H9 (cell line): ENCODE measurements around the gene C1orf116. TPM values are rescaled to one million over a fixed set of nuclear protein-coding genes. Genes with fewer than 3 reads are reported as not detected.

Source experiments
- DNase-seq: peaks from one replicate; pipeline ENCODE4 v3.0.0-alpha.2; 2017
- H2AFZ ChIP-seq: one replicate; pipeline ENCODE4 v1.6.1; 2013; ENCODE audit warnings: mild to moderate bottlenecking, low read length, control low read depth, moderate library complexity
- H2AK5ac ChIP-seq: 2 replicates; pipeline ENCODE4 v1.6.1; 2013; ENCODE audit warnings: low read length, control low read depth, mixed read lengths; ENCODE audit not compliant: insufficient read length
- H2BK120ac ChIP-seq: one replicate; pipeline ENCODE4 v1.6.1; 2013; ENCODE audit warnings: low read depth, mild to moderate bottlenecking, low read length, control low read depth, inconsistent platforms; ENCODE audit not compliant: poor library complexity, severe bottlenecking
- H2BK12ac ChIP-seq: 2 replicates; pipeline ENCODE4 v1.6.1; 2013; ENCODE audit warnings: low read length, control low read depth, mixed read lengths, low read depth; ENCODE audit not compliant: insufficient read length
- H2BK15ac ChIP-seq: 2 replicates; pipeline ENCODE4 v1.6.1; 2013; ENCODE audit warnings: low read depth, low read length, control low read depth
- H2BK20ac ChIP-seq: one replicate; pipeline ENCODE4 v1.6.1; 2013; ENCODE audit warnings: low read depth, mild to moderate bottlenecking, low read length, control low read depth, inconsistent platforms; ENCODE audit not compliant: poor library complexity, severe bottlenecking
- H2BK5ac ChIP-seq: 2 replicates; pipeline ENCODE4 v1.6.1; 2013; ENCODE audit warnings: low read length, control low read depth, mixed read lengths; ENCODE audit not compliant: insufficient read length
- H3K14ac ChIP-seq: 2 replicates; pipeline ENCODE4 v1.6.1; 2013; ENCODE audit warnings: low read length, control low read depth; ENCODE audit not compliant: insufficient read depth
- H3K18ac ChIP-seq: 2 replicates; pipeline ENCODE4 v1.6.1; 2013; ENCODE audit warnings: low read depth, mild to moderate bottlenecking, mixed read lengths, low read length, control low read depth; ENCODE audit not compliant: insufficient read length
- H3K23ac ChIP-seq: 2 replicates; pipeline ENCODE4 v1.6.1; 2013; ENCODE audit warnings: low read length, control low read depth, mixed read lengths, low read depth; ENCODE audit not compliant: insufficient read length
- H3K23me2 ChIP-seq: 2 replicates; pipeline ENCODE4 v1.6.1; 2013; ENCODE audit warnings: low read depth, mild to moderate bottlenecking, mixed read lengths, low read length, control low read depth; ENCODE audit not compliant: insufficient read length, poor library complexity, severe bottlenecking
- H3K27ac ChIP-seq: 2 replicates; pipeline ENCODE4 v1.5.1; 2013; ENCODE audit warnings: low read length, control low read depth, mixed read lengths, low read depth; ENCODE audit not compliant: insufficient read length
- H3K27me3 ChIP-seq: 2 replicates; pipeline ENCODE4 v1.6.1; 2013; ENCODE audit warnings: low read length, control low read depth, inconsistent platforms; ENCODE audit not compliant: insufficient read depth
- H3K4ac ChIP-seq: 2 replicates; pipeline ENCODE4 v1.6.1; 2013; ENCODE audit warnings: low read depth, mild to moderate bottlenecking, control low read depth, inconsistent platforms, low read length, moderate library complexity
- H3K4me1 ChIP-seq: 2 replicates; pipeline ENCODE4 v1.6.1; 2013; ENCODE audit warnings: low read length, control low read depth, inconsistent platforms; ENCODE audit not compliant: insufficient read depth
- H3K4me2 ChIP-seq: 2 replicates; pipeline ENCODE4 v1.6.1; 2013; ENCODE audit warnings: low read length, control low read depth, mixed read lengths; ENCODE audit not compliant: insufficient read length, insufficient read depth
- H3K56ac ChIP-seq: 2 replicates; pipeline ENCODE4 v1.6.1; 2013; ENCODE audit warnings: low read depth, mild to moderate bottlenecking, mixed read lengths, low read length, control low read depth; ENCODE audit not compliant: insufficient read length
- H3K79me1 ChIP-seq: 2 replicates; pipeline ENCODE4 v1.6.1; 2013; ENCODE audit warnings: low read depth, mild to moderate bottlenecking, moderate library complexity, low read length, control low read depth, inconsistent platforms; ENCODE audit not compliant: insufficient read depth, poor library complexity, severe bottlenecking
- H3K79me2 ChIP-seq: 2 replicates; pipeline ENCODE4 v1.6.1; 2013; ENCODE audit warnings: low read length, control low read depth, inconsistent platforms; ENCODE audit not compliant: insufficient read depth
- H3K9ac ChIP-seq: 2 replicates; pipeline ENCODE4 v1.6.1; 2013; ENCODE audit warnings: low read length, control low read depth, mixed read lengths; ENCODE audit not compliant: insufficient read length; ENCODE audit errors: extremely low read depth
- H3K9me3 ChIP-seq: one replicate; pipeline ENCODE4 v1.6.1; 2013; ENCODE audit warnings: low read depth, low read length, inconsistent platforms; ENCODE audit not compliant: control insufficient read depth
- H3T11ph ChIP-seq: one replicate; pipeline ENCODE4 v1.6.1; 2013; ENCODE audit warnings: mild to moderate bottlenecking, low read length, control low read depth, inconsistent platforms
- H4K20me1 ChIP-seq: one replicate; pipeline ENCODE4 v1.6.1; 2013; ENCODE audit not compliant: control insufficient read depth, insufficient read length, insufficient read depth
- H4K5ac ChIP-seq: 2 replicates; pipeline ENCODE4 v1.6.1; 2013; ENCODE audit warnings: low read depth, mild to moderate bottlenecking, mixed read lengths, low read length, control low read depth; ENCODE audit not compliant: insufficient read length
- H4K8ac ChIP-seq: replicated peaks from 2 replicates; pipeline ENCODE4 v1.6.1; 2013; ENCODE audit warnings: low read length, control low read depth, mixed read lengths, low read depth; ENCODE audit not compliant: insufficient read length
- H4K91ac ChIP-seq: 2 replicates; pipeline ENCODE4 v1.6.1; 2013; ENCODE audit warnings: low read depth, mild to moderate bottlenecking, moderate library complexity, mixed read lengths, low read length, control low read depth; ENCODE audit not compliant: insufficient read length
- H3K27ac Mint-ChIP-seq, 3 experiments: 2 replicates in 2 of 3; 3 replicates in 1 of 3; pipeline ENCODE4 v1.8.0; 2020 to 2021; ENCODE audit warnings: mixed read lengths in 3 of 3, mild to moderate bottlenecking in 1 of 3, moderate library complexity in 1 of 3
- H3K27me3 Mint-ChIP-seq: 2 replicates; pipeline ENCODE4 v1.8.0; 2021; ENCODE audit warnings: low read depth, mild to moderate bottlenecking, moderate library complexity, mixed read lengths
- H3K36me3 Mint-ChIP-seq, 3 experiments: 2 replicates in 2 of 3; 3 replicates in 1 of 3; pipeline ENCODE4 v1.8.0; 2020 to 2021; ENCODE audit warnings: low read depth in 3 of 3, mixed read lengths in 3 of 3; ENCODE audit not compliant: insufficient read depth in 1 of 3
- H3K4me1 Mint-ChIP-seq, 2 experiments: 2 replicates each; pipeline ENCODE4 v1.8.0; 2020; ENCODE audit warnings: mixed read lengths in 2 of 2
- H3K4me3 Mint-ChIP-seq, 2 experiments: 2 replicates in 1 of 2; 3 replicates in 1 of 2; pipeline ENCODE4 v1.8.0; 2020 to 2021; ENCODE audit warnings: mild to moderate bottlenecking in 2 of 2, mixed read lengths in 2 of 2, moderate library complexity in 1 of 2
- H3K9me3 Mint-ChIP-seq, 2 experiments: 2 replicates in 1 of 2; 3 replicates in 1 of 2; pipeline ENCODE4 v1.8.0; 2020; ENCODE audit warnings: mild to moderate bottlenecking in 2 of 2, mixed read lengths in 2 of 2, moderate library complexity in 1 of 2
- CTCF ChIP-seq: fragments of 200-600 bp; sonication (generic); conservative IDR thresholded peaks from 3 replicates; pipeline ENCODE4 v1.8.0; 2021; ENCODE audit warnings: antibody characterized with exemption, mild to moderate bottlenecking
- WGBS: extraction: QIAGEN DNeasy Blood & Tissue Kit; methylation state at CpG from one replicate; pipeline ENCODE4 v1.1.7; 2013; ENCODE audit warnings: missing lambda C conversion rate, low lambda C conversion rate, mixed read lengths; ENCODE audit not compliant: insufficient read length; ENCODE audit errors: extremely low coverage; 5-methylcytosine and 5-hydroxymethylcytosine counted together
- total RNA-seq: library from RNA; stranded (reverse); gene quantifications from 2 replicates; pipeline ENCODE4 v1.2.1, GENCODE V29; 2021

C1orf116 gene
- total RNA-seq, 1 experiment from 2014 or later: 0.48 TPM

- Histone ChIP-seq H3K23me2 (no peaks in the 10 kb centered on the region), H4K91ac (no peak overlapping the region), H3K4me2 (no peak overlapping the region), H3K4ac (no peak overlapping the region), H3K9me3 (no peaks in the 10 kb centered on the region), H2AFZ (no peak overlapping the region), H3K23ac (no peak overlapping the region), H3K27ac (no peak overlapping the region), H2BK120ac (no peak overlapping the region), H2BK5ac (no peak overlapping the region), H3K18ac (no peak overlapping the region), H4K5ac (no peak overlapping the region), H3K79me1 (no peaks in the 10 kb centered on the region), H4K8ac (no peak overlapping the region), H2AK5ac (no peak overlapping the region), H2BK12ac (no peak overlapping the region), H3K4me1 (peaks cover 26% of the 10 kb centered on the region), H2BK15ac (no peak overlapping the region), H4K20me1 (no peaks in the 10 kb centered on the region), H3K27me3 (no peaks in the 10 kb centered on the region), H3K79me2 (no peaks in the 10 kb centered on the region; the same call in 1 of the 2 replicates), H3K56ac (no peak overlapping the region), H3K14ac (no peak overlapping the region), H3T11ph (no peak overlapping the region), H3K9ac (no peak overlapping the region), H2BK20ac (no peak overlapping the region)
- DNase-seq: no peak
- no peak for TF ChIP-seq CTCF
- Mint-ChIP-seq H3K27me3 (no peaks in the 10 kb centered on the region), H3K4me1 (peaks cover 51 to 57% of the 10 kb centered on the region in 2 experiments), H3K27ac (no peak overlapping the region), H3K9me3 (no peaks in the 10 kb centered on the region), H3K4me3 (no peak overlapping the region), H3K36me3 (no peaks in the 10 kb centered on the region; a peak in 1 of 7 replicates)
- WGBS: no CpG with 5 or more reads among the region's 5 CpGs
Measured at GRCh38 chr1:207029701-207030521, 2.6 kb downstream of the C1orf116 start.
